Fibroblast of peridontal ligament (primary cell): ENCODE results near the gene TMEM163.
A peak's percentile ranks its signal among the peaks of the same experiment; 100 is the strongest.
"Not testable (repeated sequence)": the region's sequence is repeated elsewhere in the genome, so short reads cannot be mapped to it uniquely, and the experiment has no call there.

Experiments used
- DNase-seq: peaks from one replicate; pipeline ENCODE4 v3.0.0-alpha.2; 2010; ENCODE audit errors: extremely low read depth

The TMEM163 gene

GRCh38 chr2:134527381-134527780 is 191.4 kb downstream of the TMEM163 start:
- DNase-seq, result peak; percentile 3

GRCh38 chr2:134522496-134523455 is 196.0 kb downstream of the TMEM163 start:
- DNase-seq, result no peak

DNA sequence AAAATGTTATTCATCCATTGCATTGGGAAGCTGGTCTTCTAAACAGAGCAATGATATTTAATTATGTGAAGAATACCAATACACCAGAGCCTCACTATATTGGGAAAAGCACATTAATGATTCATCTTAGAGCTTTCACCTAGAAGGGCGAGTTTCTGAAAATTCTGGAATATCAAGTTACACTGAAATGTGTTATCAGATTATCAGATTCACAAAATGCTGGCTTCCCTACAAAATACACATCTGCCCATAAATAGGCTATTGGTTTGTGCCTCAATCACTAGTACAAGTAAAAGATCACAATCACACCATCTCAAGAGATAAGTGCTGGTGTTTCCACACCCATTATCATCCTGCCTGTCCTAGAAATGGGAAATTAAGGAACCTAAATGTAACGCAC is 200.7 kb downstream of the TMEM163 start:
- no peak for DNase-seq

- no peak for DNase-seq
Measured at GRCh38 chr2:134515137-134515536, 203.7 kb downstream of the TMEM163 start.

GRCh38 chr2:134513465-134513804 is 205.4 kb downstream of the TMEM163 start:
- no peak for DNase-seq

GRCh38 chr2:134512734-134513464 is 205.9 kb downstream of the TMEM163 start:
- DNase-seq, result no peak

DNA sequence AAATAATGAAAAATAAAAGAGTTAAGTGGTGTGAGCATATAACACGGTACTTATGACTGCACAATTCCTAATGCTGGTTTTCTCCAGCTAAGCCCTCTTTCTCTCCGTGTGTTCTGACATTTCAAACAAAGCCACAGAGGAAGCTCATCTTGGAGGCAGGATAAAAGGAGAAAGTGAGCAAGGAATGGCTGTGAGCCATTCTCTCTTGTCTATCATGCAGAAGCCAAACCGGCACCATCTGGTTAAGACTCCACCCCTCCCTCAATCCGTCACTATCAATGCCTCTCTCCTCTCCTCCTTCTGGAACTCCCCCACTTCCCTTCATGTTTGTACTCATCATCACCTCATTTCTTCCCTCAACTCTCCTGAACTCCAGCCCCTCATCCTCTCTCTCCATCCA is 210.4 kb downstream of the TMEM163 start:
- DNase-seq, result no peak

- no peak for DNase-seq
Measured at GRCh38 chr2:134507697-134508096, 211.1 kb downstream of the TMEM163 start.

DNA sequence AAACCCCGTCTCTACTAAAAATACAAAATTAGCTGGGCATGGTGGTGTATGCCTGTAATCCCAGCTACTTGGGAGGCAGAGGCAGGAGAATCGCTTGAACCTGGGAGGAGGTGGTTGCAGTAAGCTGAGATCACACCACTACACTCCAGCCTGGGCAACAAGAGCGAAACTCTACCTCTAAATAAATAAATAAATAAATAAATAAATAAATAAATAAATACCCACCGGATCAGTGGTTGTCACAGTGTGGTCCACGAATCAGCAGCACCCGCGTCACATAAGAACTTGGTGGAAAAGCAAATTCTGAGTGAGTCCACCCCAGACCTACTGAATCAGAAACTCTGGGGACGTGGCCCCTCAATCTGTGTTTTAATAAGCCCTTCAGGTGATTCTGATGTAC is 211.6 kb downstream of the TMEM163 start:
- not testable (repeated sequence) for DNase-seq

DNA sequence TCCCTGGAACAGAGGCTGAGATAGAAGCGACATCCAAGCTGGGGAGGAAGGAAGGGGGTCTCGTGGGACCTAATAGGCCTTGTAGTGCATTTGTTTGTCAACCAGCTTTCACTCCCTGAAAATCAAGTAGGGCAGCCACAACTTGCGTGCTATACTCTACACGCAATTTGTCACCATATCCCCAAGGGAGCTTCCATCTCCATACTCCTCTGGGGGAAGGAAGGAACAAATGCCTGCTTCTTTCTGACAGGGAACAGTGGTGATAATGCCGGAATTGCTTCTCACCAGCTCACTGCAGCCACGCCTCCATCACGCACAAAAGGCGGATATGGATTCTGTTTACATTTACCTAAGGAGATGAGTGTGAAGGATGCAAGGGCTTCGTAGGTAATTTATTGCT is 213.4 kb downstream of the TMEM163 start:
- no peak for DNase-seq

- no peak for DNase-seq
Measured at GRCh38 chr2:134504586-134505336, 214.0 kb downstream of the TMEM163 start.

DNA sequence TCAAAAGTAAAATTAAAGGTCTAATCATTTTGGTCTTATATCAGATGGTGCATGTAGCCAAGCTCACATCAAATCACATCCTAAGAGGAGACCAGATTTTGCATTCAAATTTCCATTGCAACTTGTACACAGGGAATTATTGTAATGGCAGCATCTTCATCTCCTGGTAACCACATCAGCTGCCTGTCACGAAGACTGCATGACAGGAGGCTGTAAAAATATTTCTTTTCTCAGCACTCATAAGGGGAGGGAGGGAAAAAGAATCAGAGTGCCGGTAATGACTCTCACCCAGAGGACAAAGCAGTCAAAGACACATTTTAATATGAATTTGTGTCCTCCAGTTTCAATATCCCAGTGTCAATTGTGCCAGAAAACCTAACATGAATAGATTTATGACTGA is 216.7 kb downstream of the TMEM163 start:
- DNase-seq, result no peak

GRCh38 chr2:134501476-134502091 is 217.2 kb downstream of the TMEM163 start:
- DNase-seq, result no peak

DNA sequence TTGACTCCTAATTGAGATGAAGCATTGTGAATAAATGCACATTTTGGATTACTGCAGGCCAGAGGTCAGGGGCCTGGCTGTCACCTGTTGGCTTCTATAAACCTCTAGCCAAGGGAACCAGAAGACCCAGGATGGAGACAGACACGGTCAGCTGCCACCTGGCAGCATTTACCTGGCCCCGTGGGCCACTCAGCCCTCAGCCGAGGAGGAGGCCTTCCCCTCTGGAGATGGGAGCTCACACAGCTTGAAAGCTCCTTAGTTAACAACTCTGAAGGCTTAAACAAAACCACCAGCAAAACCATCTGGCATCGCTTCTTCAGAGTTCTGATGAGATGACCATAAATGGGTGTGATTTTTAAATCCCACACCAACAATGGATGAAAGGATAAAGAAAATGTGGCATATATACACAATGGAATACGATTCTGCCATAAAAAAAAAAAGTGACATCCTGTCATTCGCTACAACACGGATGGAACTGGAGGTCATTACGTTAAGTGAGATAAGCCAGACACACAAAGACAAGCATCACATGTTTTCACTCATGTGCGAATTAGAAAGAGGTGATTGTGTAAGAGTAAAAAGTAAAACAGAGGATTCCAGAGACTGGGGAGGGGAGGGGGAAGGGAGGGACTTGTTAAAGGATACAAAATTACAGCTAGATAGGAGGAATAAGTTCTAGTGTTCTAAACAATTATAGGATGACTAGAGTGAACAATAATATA is 218.4 kb downstream of the TMEM163 start:
- DNase-seq, result no peak

- DNase-seq, result no peak
Measured at GRCh38 chr2:134499307-134499926, 219.4 kb downstream of the TMEM163 start.

DNA sequence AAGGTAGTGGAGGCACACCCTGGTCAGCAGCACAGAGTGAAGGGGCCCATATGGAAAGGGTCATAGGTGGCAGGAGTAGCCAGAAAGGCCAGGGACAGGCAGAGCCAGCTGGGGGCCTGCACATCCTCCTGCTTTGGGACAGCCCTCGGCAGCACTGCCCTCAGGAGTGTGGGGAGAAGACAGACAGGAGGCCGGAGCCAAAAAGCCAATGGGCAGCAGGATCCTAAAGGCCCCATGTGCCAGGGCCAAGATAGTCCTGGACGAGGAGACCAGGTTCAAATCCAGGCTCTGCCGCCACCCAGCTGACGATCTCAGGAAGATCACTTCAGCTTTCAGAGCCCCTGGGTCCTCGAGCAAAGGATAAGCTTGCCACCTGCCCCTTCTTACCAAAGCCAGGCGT is 220.1 kb downstream of the TMEM163 start:
- DNase-seq, result no peak

DNA sequence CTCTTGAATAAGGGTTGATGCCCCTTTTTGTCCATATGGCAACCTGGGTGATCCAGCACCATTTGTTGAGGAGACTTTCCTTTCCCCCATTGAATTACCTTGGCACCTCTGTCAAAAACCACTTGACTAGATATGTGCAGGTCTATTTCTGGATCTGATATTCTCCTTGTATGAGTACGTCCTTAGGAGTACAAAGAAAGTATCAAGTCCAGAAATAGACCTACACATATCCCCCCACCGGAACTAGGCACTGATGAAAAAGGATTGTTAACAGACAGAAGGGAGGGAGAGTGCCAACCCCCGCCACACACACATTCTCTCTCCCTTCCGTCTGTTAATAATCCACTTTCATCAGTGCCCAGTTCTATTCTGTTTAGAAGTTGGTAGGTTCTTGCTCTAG is 225.0 kb downstream of the TMEM163 start:
- no peak for DNase-seq

DNA sequence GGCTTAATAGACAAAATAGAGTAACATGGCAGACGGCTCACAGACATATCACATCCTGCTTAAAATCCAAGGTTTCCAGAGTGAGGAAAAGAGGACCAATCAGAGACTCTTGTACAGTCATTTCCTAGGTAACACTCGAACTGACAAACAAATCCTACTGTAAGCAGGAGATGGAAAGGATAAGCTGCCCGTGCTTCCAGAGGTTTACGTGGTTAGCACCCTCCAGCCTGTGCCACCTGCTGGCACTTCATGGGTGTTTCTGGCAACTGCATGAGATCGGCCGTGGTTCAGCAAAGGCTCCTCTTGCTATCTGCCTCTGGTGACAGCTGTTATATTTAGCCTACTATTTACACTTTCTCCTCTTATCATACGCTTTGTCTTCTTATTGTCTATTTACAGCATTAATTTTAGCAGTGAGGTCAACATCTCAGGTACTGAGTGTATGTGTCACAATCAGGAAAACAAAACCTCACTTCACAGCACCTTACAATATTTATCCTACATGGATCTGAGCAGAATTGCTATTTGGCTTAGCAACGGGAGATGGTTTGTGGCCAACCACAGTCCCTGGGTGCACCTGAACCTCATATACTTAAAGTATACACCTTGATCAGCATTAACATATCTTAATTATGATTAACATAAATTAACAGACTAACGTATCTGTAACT is 226.9 kb downstream of the TMEM163 start:
- no peak for DNase-seq

DNA sequence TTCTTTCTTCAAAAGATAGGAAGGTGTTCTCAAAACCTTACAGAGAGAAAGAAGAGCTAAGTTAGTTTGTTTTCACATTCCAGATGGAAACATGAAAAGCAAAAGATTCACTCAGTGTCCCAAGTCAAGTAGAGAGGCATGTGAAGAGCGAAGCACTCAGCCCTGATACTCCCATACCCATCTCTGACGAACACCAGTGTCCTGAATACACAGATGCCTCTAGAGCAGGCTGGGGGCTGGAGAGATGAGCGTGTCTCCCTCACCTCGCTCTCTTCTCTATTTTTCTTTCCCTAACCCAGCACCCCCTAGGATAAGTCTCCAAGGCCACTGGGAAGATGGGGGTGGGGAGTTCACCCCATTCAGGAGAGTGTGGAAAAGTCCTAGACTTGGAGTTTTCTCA is 227.8 kb downstream of the TMEM163 start:
- DNase-seq, result no peak

DNA sequence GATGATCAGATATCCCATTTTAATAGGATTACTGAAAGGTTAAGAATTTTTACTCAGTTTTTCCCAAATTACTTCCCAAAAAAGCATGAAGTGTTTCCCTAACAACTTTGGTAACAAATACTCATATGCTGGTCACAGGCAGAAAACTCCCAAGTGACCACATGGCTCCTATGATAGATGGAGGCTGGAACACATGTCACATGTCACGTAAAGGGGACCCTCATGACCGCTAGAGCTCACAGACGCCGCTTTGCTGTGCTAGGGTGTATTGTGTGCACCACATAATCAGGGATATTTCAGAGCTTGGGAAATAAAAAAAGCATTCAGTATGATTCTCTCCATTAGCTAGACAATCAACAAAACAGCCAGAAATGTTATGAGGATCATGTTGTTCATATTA is 228.2 kb downstream of the TMEM163 start:
- DNase-seq, result no peak
